NCI-H748 (cell line): ENCODE results near the gene AMPD3.
A peak's percentile ranks its signal among the peaks of the same experiment; 100 is the strongest.
"Not testable (repeated sequence)": the region's sequence is repeated elsewhere in the genome, so short reads cannot be mapped to it uniquely, and the experiment has no call there.

ENCODE experiments used
- DNase-seq: peaks from one replicate; lab custom pipeline; 2025; ENCODE audit not compliant: unreplicated experiment; lab: John Stamatoyannopoulos, UW

AMPD3 gene

GRCh38 chr11:10436683-10437082 lies 18.4 kb upstream of the AMPD3 start:
- DNase-seq, result not testable (repeated sequence)

- DNase-seq, result no peak
Measured at GRCh38 chr11:10438458-10438857, 16.6 kb upstream of the AMPD3 start.

GRCh38 chr11:10439351-10439750 lies 15.7 kb upstream of the AMPD3 start:
- no peak for DNase-seq

GRCh38 chr11:10439924-10440323 lies 15.1 kb upstream of the AMPD3 start:
- no peak for DNase-seq

GRCh38 chr11:10440401-10440800 lies 14.7 kb upstream of the AMPD3 start:
- DNase-seq, result no peak

GRCh38 chr11:10441091-10441490 lies 14.0 kb upstream of the AMPD3 start:
- no peak for DNase-seq

GRCh38 chr11:10441652-10442503 lies 13.2 kb upstream of the AMPD3 start:
- no peak for DNase-seq

- no peak for DNase-seq
Measured at GRCh38 chr11:10443152-10443551, 11.9 kb upstream of the AMPD3 start.

GRCh38 chr11:10443721-10444235 lies 11.3 kb upstream of the AMPD3 start:
- DNase-seq, result no peak

- DNase-seq, result no peak
Measured at GRCh38 chr11:10444725-10445315, 10.2 kb upstream of the AMPD3 start.

- DNase-seq, result no peak
Measured at GRCh38 chr11:10447445-10447844, 7.6 kb upstream of the AMPD3 start.

- DNase-seq, result peak; percentile 81
Measured at GRCh38 chr11:10450462-10451425, 4.3 kb upstream of the AMPD3 start.

- DNase-seq, result peak; percentile 48
Measured at GRCh38 chr11:10451426-10452116, 3.5 kb upstream of the AMPD3 start.

- no peak for DNase-seq
Measured at GRCh38 chr11:10452211-10452767, 2.8 kb upstream of the AMPD3 start.

GRCh38 chr11:10453261-10453660 lies 1.8 kb upstream of the AMPD3 start:
- DNase-seq, result no peak

- DNase-seq, result peak; percentile 85
Measured at GRCh38 chr11:10455637-10456487, 798 bp downstream of the AMPD3 start.

GRCh38 chr11:10456519-10456918 lies 1.5 kb downstream of the AMPD3 start:
- DNase-seq, result peak; percentile 49

- no peak for DNase-seq
Measured at GRCh38 chr11:10457901-10458300, 2.8 kb downstream of the AMPD3 start.
